NCI-H1436 treated with DMSO at 0.1 percent for 48 hours (cell line): ENCODE results near the gene CCDC30.
"Not testable (repeated sequence)": the region's sequence is repeated elsewhere in the genome, so short reads cannot be mapped to it uniquely, and the experiment has no call there.

Source experiments
- DNase-seq: peaks from one replicate; lab custom pipeline; 2025; lab: John Stamatoyannopoulos, UW

Gene CCDC30

DNA sequence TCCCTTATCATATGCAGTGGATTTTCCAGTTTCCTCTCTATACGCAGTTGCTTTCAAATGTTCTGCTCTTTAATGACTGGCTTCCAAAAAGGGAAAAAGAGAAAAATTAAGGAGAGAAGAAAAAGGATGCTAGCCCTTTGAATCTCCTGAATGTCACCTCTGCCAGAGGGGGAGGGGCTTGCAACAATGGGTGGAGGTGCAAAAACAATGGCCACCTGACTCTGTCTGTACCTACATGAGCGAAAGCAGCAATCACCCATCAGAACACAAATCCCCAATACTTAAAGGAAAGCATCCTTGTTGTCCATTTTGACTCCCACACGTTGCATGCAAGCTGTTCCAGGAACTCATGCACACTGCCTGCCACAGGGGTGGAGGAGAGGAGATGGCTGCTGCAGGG lies 61.2 kb downstream of the CCDC30 start:
- DNase-seq, result no peak

DNA sequence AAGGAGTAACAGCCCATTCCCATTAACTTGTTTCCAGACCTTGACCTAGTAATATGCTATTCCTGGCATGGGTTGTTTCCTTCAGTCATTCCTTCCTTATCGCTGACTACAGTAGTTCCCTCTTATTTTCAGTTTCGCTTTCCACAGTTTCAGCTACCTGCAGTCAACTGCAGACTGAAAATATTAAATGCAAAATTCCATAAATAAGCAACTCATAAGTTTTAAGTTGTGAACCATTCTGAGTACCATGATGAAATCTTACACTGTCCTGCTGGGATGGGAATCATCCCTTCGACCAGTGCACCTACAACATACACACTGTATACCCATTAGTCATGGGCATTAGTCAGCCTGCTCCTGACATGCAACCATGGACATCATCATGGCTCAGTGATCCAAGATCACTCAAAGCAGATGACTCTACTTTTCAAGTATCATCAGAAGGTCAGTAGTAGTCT lies 66.7 kb downstream of the CCDC30 start:
- no peak for DNase-seq

DNA sequence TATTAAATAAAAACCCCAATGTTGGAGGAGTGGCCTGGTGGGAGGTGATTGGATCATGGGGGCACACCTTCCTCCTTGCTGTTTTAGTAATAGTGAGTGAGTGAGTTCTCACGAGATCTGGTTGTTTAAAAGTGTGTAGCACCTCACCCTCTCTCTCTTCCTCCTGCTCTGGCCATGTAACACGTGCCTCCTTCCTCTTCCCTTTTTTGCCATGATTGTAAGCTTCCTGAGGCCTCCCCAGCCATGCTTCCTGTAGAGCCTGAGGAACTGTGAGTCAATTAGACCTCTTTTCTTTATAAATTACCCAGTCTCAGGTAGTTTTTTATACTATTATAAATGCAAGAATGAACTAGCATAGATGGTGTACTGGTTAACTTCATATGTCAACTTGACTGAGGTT lies 68.0 kb downstream of the CCDC30 start:
- DNase-seq, result no peak

DNA sequence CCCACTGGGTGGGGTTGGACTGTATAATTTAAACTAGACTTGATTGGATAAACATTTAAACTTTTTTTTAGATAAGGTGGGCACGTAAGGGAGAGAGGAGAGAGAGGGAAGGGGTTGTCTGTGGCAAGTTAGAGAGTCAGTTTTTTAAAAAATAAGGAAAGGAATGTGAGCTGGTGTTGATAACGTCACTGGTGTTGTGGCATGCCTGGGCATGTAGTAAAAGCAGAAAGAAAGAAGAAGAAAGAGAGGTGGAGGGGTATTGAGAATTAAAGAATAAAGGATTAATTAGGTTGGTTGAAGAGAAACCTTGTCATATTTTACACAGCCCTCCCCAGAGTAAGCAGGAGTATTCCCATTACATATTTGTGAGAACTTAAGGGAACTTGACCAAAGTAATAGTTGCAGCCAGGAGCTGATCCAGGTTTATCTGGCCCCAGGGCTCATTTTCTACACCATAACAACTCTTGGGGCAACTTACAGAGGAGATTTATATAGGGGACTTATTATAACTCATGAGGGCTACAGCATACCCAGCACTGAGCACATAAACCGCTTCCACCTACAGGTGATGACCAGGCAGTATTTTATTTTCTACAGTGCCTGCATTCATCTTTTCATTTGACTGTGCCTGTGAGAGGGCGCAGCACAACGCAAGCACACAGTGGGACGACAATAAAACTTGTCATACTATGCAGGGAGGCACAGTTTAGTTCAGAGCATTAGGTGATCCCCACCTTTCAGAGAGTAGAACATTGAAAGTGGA lies 70.2 kb downstream of the CCDC30 start:
- DNase-seq, result no peak

DNA sequence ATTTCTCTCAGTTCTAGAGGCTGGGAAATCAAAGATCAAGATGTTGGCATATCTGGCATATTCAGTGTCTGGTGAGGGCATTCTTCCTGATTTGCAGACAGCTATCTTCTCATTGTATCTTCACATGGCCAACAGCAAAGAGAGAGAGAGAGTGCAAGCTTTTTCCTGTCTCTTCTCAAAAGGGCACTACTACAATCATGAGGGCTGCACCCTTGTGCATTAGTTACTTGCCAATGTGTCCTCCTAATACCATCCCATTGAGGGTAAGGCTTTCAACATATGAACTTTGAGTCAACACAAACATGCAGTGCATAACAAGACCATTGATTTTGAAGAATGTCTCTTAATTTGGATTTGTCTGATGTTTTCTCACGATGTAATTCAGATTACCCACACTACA lies 78.0 kb downstream of the CCDC30 start:
- DNase-seq, result no peak

DNA sequence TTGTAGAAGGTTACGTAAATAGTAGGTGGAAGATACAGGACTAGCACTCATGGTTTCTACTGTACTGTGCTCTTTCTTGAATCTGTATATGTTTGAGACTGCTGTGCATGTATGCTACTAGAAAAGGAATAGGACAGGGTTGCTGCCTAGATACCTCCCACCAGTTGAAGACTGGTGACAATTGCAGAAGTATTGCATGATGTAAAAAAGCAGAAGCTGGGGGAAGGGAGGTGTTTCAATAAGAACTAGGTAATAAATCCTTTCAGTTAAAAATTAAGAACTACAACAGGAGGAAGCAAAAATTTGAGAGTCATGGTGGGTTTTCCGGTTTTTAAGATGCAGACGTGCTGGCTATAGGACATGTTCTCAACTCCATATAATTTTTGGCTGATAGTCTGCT lies 88.1 kb downstream of the CCDC30 start:
- DNase-seq, result no peak

DNA sequence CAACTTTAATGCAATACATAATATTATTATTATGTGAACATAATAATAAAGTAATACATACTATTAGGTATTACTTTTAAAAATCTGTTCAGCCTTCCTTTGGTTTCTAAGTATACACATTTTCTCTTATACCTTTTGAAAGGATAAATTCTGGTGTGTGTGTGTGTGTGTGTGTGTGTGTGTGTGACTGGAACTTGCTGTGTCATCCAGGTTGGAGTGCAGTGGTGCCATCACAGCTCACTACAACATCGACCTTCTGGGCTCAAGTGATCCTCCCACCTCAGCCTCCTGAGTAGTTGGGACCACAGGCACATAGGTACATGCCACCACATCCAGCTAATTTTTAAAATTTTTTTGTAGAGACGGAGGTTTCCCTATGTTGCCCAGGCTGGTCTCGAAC lies 88.5 kb downstream of the CCDC30 start:
- no peak for DNase-seq

DNA sequence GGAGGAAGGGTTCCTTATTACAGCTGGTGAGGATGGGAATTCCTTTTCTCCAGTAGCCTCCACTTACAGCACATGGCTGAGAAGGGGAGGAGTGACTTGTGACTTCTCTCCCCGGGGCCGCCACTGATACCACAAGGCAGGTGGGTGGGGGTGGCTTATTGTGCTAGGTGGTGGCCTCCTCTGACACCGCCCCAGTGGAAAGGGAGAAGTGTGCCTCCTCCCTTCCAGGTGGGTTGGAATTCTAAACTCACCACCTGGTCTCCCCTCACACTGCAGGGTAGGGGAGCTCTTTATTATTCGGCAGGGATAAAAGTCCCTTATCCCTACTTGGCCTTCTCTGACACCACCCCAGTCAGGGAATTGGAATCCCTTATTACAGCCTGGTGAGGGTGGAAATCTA lies 89.5 kb downstream of the CCDC30 start:
- DNase-seq, result no peak

DNA sequence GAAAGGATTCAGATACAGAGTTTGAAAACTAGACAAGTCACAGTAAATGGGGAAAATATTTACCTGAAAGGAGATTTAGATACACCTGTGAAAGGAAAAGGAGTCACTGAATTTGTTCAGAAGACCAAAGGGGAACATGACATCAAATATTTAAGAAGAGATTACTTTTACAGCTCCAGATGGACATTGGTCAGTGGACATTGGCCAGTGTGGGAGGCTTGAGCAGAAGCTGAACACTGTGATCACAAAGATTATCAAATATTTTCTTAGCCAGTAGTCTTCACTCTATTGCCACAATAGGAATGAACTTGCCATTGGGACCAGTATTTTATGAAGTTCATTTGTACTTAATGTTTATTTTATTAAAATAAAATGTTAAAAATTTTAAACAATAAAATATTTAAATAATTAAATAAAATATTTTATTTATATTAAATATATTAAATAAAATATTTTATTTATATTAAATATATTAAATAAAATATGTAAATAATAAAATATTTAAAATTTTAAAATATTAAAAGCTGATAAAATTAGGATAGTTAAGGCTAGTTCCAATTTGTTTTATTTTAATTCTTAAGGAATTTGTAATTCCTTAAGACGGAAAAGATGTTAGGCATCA lies 94.3 kb downstream of the CCDC30 start:
- no peak for DNase-seq

DNA sequence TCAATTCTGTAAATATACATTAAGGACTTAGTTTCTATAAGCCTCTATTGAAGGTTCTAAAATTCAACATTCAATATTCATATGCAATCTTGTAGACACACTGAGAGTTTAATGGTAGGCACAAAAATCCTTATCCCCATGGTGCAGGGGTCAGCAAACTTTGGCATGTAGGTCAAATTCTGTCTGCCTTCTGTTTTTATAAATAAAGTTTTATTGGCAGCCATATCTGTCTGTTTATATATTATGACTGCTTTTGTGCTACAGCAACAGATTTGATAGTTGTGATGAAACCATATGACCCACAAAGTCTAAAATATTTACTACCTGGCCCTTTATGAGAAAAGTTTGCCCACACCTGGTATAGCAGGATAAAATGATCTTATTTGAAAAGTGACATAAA lies 104.0 kb downstream of the CCDC30 start:
- no peak for DNase-seq

DNA sequence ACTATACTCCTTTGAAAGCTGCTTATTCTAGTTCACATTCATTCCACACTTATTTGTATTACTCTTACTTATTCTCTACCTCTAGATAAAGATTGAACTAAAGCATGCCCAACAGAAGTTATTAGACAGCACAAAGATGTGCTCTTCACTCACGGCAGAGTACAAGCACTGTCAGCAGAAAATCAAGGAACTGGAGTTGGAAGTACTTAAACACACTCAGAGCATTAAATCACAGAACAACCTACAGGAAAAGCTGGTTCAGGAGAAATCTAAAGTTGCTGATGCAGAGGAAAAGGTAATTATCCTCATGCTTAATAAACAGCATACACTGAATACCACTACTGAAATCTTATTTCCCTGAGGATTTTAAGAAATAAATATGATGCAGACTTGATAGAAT lies 113.8 kb downstream of the CCDC30 start:
- no peak for DNase-seq

DNA sequence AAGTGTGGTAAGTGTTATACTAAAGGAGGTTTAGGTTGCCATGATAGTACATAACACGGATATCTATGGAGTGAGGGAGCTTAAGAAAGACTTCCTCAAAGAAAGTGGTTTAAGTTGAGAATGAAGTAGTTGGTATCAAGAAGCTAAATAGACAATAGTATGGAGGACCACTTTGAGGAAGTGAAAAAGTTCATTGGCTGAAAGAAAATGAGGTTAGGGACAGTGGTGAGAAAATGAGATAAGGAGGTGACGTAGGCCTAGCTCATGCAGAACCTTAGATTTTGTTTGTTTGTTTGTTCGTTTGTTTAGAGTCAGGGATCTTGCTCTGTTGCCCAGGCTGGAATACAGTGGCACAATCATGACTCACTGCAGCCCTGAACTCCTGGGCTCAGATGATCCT lies 122.9 kb downstream of the CCDC30 start:
- DNase-seq, result no peak

DNA sequence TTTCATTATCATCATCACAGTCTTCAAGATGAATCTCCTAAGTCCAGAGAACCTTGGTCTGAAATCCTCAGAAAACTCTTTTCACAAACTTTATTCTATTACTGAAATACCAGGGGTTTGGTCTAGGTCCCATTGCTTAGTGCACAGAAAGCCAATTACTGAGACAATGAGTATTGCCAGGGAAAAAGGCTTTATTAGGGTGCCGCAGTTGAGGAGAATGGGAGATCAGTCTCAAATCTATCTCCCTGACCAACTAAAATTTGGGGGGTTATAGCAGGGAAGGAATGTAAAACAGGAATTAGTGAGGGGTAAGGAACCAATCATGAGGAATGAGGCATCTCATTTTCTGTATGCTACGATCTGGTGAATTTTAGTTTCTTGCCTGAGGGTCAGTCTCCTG lies 124.7 kb downstream of the CCDC30 start:
- DNase-seq, result no peak

DNA sequence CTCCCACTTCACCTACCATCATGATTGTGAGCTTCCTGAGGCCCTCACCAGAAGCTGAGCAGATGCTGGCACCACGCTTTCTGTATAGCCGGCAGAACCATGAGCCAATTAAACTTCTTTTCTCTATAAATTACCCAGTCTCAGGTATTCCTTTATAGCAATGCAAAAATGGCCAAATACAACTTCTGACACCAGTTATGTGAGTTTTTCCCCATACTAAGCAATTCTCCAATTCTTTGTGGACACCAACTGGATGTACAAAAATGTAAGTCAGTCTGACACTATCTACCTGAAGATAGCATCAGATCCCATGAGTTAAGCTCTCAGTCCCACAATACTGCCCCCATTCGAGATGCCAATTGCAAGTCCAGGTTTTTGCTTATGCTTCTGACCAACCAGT lies 129.7 kb downstream of the CCDC30 start:
- no peak for DNase-seq

DNA sequence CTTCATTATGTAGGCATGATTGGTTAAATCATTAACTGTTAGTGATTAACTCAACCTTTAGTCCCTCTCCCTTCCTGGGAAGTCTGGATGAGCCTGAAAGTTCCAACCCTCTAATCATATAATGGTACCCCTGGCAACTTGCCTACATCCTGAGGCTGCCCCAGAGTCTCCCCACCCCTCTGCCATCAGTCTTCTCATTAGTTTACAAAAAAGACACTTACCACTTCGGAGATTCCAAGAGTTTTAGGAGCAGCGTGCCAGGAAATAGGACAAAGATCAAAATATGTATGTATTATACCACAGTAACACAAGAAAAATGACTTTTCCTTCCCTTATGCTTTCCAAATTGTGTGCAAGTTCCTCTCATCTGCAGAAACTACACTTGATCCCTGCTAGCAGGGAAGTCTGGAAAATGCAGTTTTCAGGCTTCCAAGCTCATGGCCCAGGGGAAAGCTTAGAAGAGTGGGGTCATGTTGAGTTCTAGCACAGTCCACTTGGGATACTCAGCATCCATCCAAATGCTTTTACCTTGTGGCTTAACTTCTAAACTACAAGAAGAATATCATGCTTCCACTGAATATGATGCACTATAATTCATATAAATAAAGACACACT lies 130.5 kb downstream of the CCDC30 start:
- DNase-seq, result no peak

DNA sequence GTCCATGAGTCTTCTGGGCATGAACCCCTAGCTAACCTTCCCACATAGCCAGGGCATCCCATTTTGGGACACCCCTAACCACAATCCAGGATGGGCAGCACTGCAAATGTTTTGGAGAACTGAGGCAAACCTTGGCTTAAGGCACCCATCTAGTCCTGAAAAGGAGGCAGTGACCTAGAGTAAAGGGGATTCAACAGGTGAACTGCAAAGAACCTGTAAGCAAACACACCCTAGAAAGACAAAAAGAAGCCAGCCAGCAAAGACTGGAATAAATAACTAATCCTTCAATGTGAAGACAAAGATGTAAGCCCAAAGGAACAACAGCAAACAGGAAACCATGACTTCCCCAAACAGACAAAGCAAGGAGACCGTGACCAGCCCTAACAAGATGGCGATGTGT lies 138.4 kb downstream of the CCDC30 start:
- no peak for DNase-seq

DNA sequence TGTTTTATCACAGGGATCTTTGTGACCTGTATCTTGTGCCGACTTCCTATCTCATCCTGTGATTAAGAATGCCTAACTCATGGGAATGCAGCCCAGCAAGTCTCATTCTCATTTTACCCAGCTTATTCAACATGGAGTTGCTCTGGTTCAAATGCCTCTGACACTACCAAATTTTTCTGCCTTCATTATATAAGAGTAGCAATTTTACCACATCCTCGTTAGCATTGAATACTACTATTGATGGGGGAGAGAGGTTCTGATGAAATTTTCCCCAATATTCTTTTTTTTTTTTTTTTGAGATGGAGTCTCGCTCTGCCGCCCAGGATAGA lies 150.7 kb downstream of the CCDC30 start:
- no peak for DNase-seq

DNA sequence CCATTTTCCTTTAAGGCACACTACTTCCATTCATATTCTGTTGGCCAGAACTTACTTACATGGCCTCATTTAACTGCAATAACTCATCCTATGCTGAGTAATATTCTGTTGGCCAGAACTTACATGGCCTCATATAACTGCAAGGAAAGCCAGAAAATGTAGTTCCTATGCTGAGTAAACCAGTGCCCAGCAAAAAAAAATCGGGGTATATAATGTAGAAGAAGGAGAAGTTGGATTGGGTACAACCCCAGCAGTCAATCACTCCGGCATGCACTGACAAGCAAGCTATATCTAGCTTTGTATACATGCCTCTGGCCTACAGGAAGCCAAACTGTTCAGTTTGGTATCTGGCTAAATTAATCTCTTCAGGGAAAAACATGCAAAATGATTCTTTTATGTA lies 155.8 kb downstream of the CCDC30 start:
- DNase-seq, result no peak

DNA sequence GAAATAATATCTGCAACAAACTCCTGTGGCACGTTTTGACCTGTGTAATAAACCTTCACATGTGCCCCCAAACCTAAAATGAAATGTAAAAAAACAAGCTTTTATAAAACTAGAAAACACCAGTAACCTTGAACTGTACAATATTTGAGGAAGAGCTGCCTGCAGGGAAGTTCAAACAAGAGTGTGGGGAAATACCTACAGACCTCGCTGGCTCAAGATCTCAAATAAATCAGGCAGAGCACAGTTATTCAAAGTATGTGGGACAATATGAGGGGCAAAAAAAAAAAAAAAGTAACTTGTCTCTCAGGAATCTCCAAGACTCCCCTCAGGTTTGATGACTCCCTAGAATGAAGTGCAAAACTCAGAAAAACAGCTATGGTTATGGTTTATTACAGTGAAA lies 157.2 kb downstream of the CCDC30 start:
- no peak for DNase-seq

DNA sequence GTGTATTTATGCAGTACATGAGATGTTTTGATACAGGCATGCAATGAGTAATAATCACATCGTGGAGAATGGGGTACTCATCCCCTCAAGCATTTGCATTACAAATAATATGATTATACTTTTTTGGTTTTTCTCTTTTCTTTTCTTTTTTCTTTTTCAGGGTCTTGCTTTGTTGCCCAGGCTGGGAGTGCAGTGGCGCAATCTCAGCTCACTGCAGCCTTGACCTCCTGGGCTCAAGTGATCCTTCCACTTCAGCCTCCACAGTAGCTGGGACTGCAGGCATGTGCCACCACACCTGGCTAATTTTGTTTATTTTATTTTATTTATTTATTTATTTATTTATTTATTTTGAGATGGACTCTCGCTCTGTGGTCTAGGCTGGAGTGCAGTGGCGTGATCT lies 158.1 kb downstream of the CCDC30 start:
- not testable (repeated sequence) for DNase-seq

DNA sequence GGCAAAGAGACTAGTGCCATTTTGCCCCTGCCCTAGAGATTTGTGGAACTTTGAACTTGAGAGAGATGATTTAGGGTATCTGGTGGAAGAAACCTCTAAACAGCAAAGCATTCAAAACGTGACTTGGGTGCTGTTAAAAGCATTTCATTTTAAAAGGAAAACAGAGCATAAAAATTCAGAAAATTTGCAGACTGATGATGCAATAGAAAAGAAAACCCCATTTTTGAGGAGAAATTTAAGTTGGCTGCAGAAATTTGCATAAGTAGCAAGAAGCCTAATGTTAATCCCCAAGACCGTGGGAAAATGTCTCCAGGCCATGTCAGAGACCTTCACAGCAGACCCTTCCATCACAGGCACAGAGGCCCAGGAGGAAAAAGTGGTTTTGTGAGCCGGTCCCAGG lies 164.1 kb downstream of the CCDC30 start:
- not testable (repeated sequence) for DNase-seq

DNA sequence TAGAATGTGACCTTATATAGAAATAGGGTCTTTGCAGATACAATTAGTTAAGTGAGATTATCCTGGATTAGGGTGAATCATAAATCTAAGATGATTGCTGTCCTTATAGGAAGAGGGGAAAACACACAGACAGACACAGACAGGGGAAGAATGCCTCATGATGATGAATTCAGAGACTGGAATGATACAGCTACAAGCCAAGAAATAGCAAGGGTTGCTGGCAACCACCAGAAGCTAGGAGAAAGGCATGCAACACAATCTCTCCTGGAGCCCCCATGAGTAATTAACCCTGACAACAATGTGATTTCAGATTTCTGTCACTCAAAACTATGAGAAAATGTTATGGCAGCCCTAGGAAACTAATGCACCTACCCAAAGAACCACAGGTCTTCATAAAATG lies 176.0 kb downstream of the CCDC30 start:
- DNase-seq, result no peak

DNA sequence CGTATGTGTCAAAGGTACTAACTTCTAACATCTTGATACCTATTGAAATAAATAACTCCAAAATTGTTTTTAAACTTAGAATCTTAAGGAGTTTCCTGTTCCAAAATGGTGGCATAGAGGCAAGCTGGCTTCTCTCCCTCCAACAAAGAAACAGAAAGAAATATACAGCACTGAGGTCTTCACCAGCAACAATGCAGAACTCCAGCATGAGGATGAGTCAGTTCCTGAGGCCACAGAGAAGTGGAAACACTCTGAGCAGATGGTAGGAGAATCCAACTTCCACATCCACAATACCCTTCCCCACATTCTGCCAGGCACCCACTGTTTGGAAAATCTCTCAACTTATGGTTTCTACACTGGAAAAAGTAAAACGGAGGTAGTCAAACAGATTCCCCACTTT lies 183.0 kb downstream of the CCDC30 start:
- DNase-seq, result no peak

DNA sequence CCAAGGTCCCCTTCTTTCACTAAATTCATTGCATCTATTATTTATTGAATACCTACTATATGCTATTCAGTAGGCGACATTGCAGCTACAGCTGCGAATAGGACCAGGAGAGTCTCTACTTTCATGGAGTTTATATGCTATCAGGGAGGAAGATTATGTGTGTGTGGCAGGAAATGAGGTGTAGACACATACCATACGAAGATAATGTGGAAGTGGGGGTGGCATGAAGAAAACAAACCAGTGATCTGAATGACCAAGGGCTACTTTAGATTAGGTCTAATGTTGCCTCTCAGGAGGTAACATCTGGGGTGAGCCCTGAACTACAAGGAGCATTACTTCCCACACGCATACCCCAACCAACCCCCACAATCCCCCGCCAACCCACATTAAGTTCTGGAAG lies 194.1 kb downstream of the CCDC30 start:
- DNase-seq, result no peak
